ENCODE data around the gene MCEE.
"Not testable (repeated sequence)": the region's sequence is repeated elsewhere in the genome, so short reads cannot be mapped to it uniquely, and the experiment has no call there.

The MCEE gene

GRCh38 chr2:71150082-71150816 lies 20.2 kb upstream of the MCEE start:
- H3K4me1 ChIP-seq (ENCODE audit: control insufficient read depth, insufficient read depth, low read length), result no peaks in the 10 kb centered on the region

DNA sequence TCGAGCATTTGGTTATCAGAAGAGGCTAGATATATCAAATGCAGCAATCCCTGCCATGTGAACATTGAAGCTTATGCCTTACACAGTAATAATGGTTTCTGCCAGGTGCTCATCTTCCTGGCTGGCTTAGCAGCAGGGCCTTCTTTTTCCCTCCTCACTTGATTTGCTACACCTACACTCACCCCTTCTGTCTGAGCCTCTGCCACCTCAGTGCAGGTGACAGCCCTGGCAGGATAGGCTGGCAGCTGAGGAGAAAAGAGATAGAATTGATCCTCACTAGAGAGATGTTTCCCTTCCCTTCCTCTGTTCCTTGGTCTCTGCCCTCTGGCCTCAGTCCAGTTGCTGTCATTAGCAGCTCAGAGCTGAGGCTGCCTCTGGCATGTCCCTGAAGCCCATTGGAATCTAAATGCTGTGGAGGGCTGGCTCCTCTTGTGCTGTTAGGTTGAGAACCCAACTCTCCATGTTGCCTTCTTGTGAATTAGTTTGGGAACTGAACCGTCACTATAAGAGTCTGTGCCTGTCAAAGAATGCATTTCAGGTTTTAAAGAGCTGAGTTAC lies 18.6 kb upstream of the MCEE start:
- no peaks in the 10 kb centered on the region for H3K4me1 ChIP-seq (ENCODE audit: control insufficient read depth, insufficient read depth, low read length)
- peaks cover 40% of the 10 kb centered on the region for H3K36me3 ChIP-seq (ENCODE audit: control insufficient read depth, insufficient read depth, low read length)
- H3K4me3 ChIP-seq (ENCODE audit: low read length), result no peak overlapping the region
- no peaks in the 10 kb centered on the region for H3K27me3 ChIP-seq (ENCODE audit: control insufficient read depth, insufficient read depth, low read length)
- no peak overlapping the region for H3K9ac ChIP-seq (ENCODE audit: low read length)
- H3K27ac ChIP-seq (ENCODE audit: low read depth, low read length), result no peak overlapping the region

More at GRCh38 chr2:71150082-71150816, 20.2 kb upstream of the MCEE start:
- peaks cover 25% of the 10 kb centered on the region for H3K36me3 ChIP-seq (ENCODE audit: control insufficient read depth, insufficient read depth, low read length)
- H3K4me3 ChIP-seq (ENCODE audit: low read length), result no peak overlapping the region
- no peak overlapping the region for H3K9ac ChIP-seq (ENCODE audit: low read length)
- no peak overlapping the region for H3K27ac ChIP-seq (ENCODE audit: low read depth, low read length)
- no peaks in the 10 kb centered on the region for H3K27me3 ChIP-seq (ENCODE audit: control insufficient read depth, insufficient read depth, low read length)

GRCh38 chr2:71143782-71144181 lies 13.8 kb upstream of the MCEE start:
- Histone ChIP-seq H3K9ac (ENCODE audit: low read length) (no peak overlapping the region), H3K27me3 (ENCODE audit: control insufficient read depth, insufficient read depth, low read length) (no peaks in the 10 kb centered on the region), H3K27ac (ENCODE audit: low read depth, low read length) (no peak overlapping the region), H3K36me3 (ENCODE audit: control insufficient read depth, insufficient read depth, low read length) (peaks cover 42% of the 10 kb centered on the region), H3K4me1 (ENCODE audit: control insufficient read depth, insufficient read depth, low read length) (no peaks in the 10 kb centered on the region), H3K4me3 (ENCODE audit: low read length) (no peak overlapping the region)

DNA sequence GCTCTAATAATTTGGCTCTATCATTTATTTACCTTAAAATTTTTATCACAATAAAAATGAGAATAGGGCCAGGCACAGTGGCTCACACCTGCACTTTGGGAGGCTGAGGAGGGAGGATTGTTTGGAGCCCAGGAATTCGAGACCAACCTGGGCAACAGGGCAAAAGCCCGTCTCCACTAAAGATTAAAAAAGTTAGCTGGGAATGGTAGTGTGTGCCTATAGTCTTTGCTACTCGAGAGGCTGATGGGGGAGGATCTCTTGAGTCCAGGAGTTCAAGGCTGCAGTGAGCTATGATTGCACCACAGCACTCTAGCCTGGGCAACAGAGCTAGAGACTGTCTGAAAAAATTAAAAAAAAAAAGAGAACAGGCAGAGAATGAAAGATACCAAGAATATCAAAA lies 6.1 kb upstream of the MCEE start:
- Histone ChIP-seq H3K36me3 (ENCODE audit: control insufficient read depth, insufficient read depth, low read length) (peaks cover 15% of the 10 kb centered on the region), H3K4me3 (ENCODE audit: low read length) (no peak overlapping the region), H3K4me1 (ENCODE audit: control insufficient read depth, insufficient read depth, low read length) (no peaks in the 10 kb centered on the region), H3K9ac (ENCODE audit: low read length) (no peak overlapping the region), H3K27ac (ENCODE audit: low read depth, low read length) (no peak overlapping the region), H3K27me3 (ENCODE audit: control insufficient read depth, insufficient read depth, low read length) (no peaks in the 10 kb centered on the region)

- no peak overlapping the region for H3K27ac ChIP-seq (ENCODE audit: low read depth, low read length)
- no peaks in the 10 kb centered on the region for H3K27me3 ChIP-seq (ENCODE audit: control insufficient read depth, insufficient read depth, low read length)
- H3K36me3 ChIP-seq (ENCODE audit: control insufficient read depth, insufficient read depth, low read length), result peaks cover 8% of the 10 kb centered on the region
- H3K9ac ChIP-seq (ENCODE audit: low read length), result no peak overlapping the region
- no peak overlapping the region for H3K4me3 ChIP-seq (ENCODE audit: low read length)
- H3K4me1 ChIP-seq (ENCODE audit: control insufficient read depth, insufficient read depth, low read length), result peaks cover 6% of the 10 kb centered on the region
Measured at GRCh38 chr2:71133603-71134002, 3.6 kb upstream of the MCEE start.

GRCh38 chr2:71131387-71132166 lies 1.5 kb upstream of the MCEE start:
- H3K27ac ChIP-seq (ENCODE audit: low read depth, low read length); H3K9ac ChIP-seq (ENCODE audit: low read length); H3K36me3 ChIP-seq (ENCODE audit: control insufficient read depth, insufficient read depth, low read length); H3K4me1 ChIP-seq (ENCODE audit: control insufficient read depth, insufficient read depth, low read length); H3K27me3 ChIP-seq (ENCODE audit: control insufficient read depth, insufficient read depth, low read length): not testable (repeated sequence)
- peak overlapping the region; percentile 88 for H3K4me3 ChIP-seq (ENCODE audit: low read length)

DNA sequence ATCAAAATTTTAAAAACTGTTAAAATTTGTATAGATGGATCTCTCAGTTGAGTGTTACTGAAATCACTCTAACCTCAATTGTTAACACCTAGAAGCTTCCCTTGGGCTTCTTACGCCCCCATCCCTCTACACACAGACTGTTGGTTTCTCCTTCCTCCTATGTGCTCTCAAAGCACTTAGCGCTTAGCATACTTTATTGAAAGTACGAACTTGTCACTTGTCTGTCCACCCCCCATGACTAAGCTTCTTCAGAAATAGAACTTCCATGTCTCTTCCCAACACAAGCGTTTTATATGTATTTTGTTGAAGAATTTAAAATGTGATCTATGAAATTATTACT lies 846 bp upstream of the MCEE start:
- H3K27me3 ChIP-seq (ENCODE audit: control insufficient read depth, insufficient read depth, low read length), result no peaks in the 10 kb centered on the region
- H3K27ac ChIP-seq (ENCODE audit: low read depth, low read length), result peak overlapping the region; percentile 93
- peaks cover 6% of the 10 kb centered on the region for H3K4me1 ChIP-seq (ENCODE audit: control insufficient read depth, insufficient read depth, low read length)
- peaks cover 3% of the 10 kb centered on the region for H3K36me3 ChIP-seq (ENCODE audit: control insufficient read depth, insufficient read depth, low read length)
- peak overlapping the region; percentile 88 for H3K4me3 ChIP-seq (ENCODE audit: low read length)
- peak overlapping the region; percentile 14 for H3K9ac ChIP-seq (ENCODE audit: low read length)

GRCh38 chr2:71129902-71130151 lies 202 bp downstream of the MCEE start:
- H3K36me3 ChIP-seq (ENCODE audit: control insufficient read depth, insufficient read depth, low read length), result peaks cover under 1% of the 10 kb centered on the region
- H3K9ac ChIP-seq (ENCODE audit: low read length), result peak overlapping the region; percentile 74
- peak overlapping the region; percentile 88 for H3K4me3 ChIP-seq (ENCODE audit: low read length)
- peak overlapping the region; percentile 93 for H3K27ac ChIP-seq (ENCODE audit: low read depth, low read length)
- H3K4me1 ChIP-seq (ENCODE audit: control insufficient read depth, insufficient read depth, low read length), result peaks cover 6% of the 10 kb centered on the region
- no peaks in the 10 kb centered on the region for H3K27me3 ChIP-seq (ENCODE audit: control insufficient read depth, insufficient read depth, low read length)

- no peaks in the 10 kb centered on the region for H3K27me3 ChIP-seq (ENCODE audit: control insufficient read depth, insufficient read depth, low read length)
- peak overlapping the region; percentile 93 for H3K27ac ChIP-seq (ENCODE audit: low read depth, low read length)
- peak overlapping the region; percentile 88 for H3K4me3 ChIP-seq (ENCODE audit: low read length)
- peak overlapping the region; percentile 74 for H3K9ac ChIP-seq (ENCODE audit: low read length)
- peaks cover 6% of the 10 kb centered on the region for H3K4me1 ChIP-seq (ENCODE audit: control insufficient read depth, insufficient read depth, low read length)
- no peaks in the 10 kb centered on the region for H3K36me3 ChIP-seq (ENCODE audit: control insufficient read depth, insufficient read depth, low read length)
Measured at GRCh38 chr2:71129114-71129901, 721 bp downstream of the MCEE start.

- Histone ChIP-seq H3K4me1 (ENCODE audit: control insufficient read depth, insufficient read depth, low read length) (peaks cover 6% of the 10 kb centered on the region), H3K27ac (ENCODE audit: low read depth, low read length) (no peak overlapping the region), H3K27me3 (ENCODE audit: control insufficient read depth, insufficient read depth, low read length) (no peaks in the 10 kb centered on the region), H3K36me3 (ENCODE audit: control insufficient read depth, insufficient read depth, low read length) (peaks cover 2% of the 10 kb centered on the region), H3K4me3 (ENCODE audit: low read length) (no peak overlapping the region), H3K9ac (ENCODE audit: low read length) (no peak overlapping the region)
Measured at GRCh38 chr2:71126957-71127356, 3.1 kb downstream of the MCEE start.

DNA sequence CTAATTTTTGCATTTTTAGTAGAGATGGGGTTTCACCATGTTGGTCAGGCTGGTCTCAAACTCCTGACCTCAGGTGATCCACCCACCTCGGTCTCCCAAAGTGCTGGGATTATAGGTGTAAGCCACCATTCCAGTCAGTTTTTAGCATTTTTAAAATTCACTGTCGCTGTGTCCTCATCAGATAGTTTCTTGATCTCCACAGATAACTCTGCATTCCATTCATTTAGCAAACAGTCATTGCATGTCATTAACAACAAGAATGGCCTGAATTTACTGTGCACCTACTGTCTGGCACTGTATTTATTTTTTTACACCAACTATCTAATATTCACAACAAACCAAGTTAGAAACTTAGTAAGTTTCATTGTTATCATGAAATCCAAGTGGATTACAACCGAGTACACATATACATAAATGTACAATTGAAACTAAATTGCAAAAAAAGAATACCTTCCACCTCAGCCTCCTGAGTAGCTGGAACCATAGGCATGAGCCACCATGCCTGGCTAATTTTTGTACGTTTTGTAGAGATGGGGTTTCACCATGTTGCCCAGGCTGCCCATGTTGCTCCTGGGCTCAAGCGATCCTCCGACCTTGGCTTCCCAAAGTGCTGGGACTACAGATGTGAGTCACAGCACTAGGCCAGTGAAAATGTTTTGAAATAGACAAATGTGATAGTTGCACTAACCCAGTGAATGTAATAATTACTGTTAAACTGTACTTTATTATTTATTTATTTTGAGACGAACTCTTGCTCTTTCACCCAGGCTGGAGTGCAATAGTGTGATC lies 4.3 kb downstream of the MCEE start:
- Histone ChIP-seq H3K27me3 (ENCODE audit: control insufficient read depth, insufficient read depth, low read length) (no peaks in the 10 kb centered on the region), H3K27ac (ENCODE audit: low read depth, low read length) (no peak overlapping the region), H3K9ac (ENCODE audit: low read length) (no peak overlapping the region), H3K4me1 (ENCODE audit: control insufficient read depth, insufficient read depth, low read length) (peaks cover 6% of the 10 kb centered on the region), H3K36me3 (ENCODE audit: control insufficient read depth, insufficient read depth, low read length) (peaks cover 7% of the 10 kb centered on the region), H3K4me3 (ENCODE audit: low read length) (no peak overlapping the region)
